Glutamatergic neuron (in vitro differentiated cells): ENCODE data around the gene SH3TC1. TPM values are rescaled to one million over a fixed set of nuclear protein-coding genes. Genes with fewer than 3 reads are reported as not detected.

Experiments
- DNase-seq: peaks from one replicate; pipeline ENCODE4 v3.0.0; 2022
- H3K27ac Mint-ChIP-seq: one replicate; pipeline ENCODE4 v1.8.0; 2020; ENCODE audit warnings: mild to moderate bottlenecking, mixed read lengths, inconsistent platforms; ENCODE audit not compliant: unreplicated experiment
- H3K27me3 Mint-ChIP-seq: one replicate; pipeline ENCODE4 v1.8.0; 2020; ENCODE audit warnings: mild to moderate bottlenecking, moderate library complexity, mixed read lengths, inconsistent platforms; ENCODE audit not compliant: unreplicated experiment
- H3K36me3 Mint-ChIP-seq: one replicate; pipeline ENCODE4 v1.8.0; 2020; ENCODE audit warnings: mild to moderate bottlenecking, mixed read lengths, inconsistent platforms; ENCODE audit not compliant: unreplicated experiment
- H3K4me1 Mint-ChIP-seq: one replicate; pipeline ENCODE4 v1.8.0; 2020; ENCODE audit warnings: mild to moderate bottlenecking, low read depth, mixed read lengths, inconsistent platforms; ENCODE audit not compliant: unreplicated experiment
- H3K4me3 Mint-ChIP-seq: one replicate; pipeline ENCODE4 v1.8.0; 2020; ENCODE audit warnings: mild to moderate bottlenecking, mixed read lengths, inconsistent platforms; ENCODE audit not compliant: unreplicated experiment
- H3K9me3 Mint-ChIP-seq: one replicate; pipeline ENCODE4 v1.8.0; 2020; ENCODE audit warnings: mild to moderate bottlenecking, moderate library complexity, mixed read lengths, inconsistent platforms; ENCODE audit not compliant: unreplicated experiment
- total RNA-seq: library from RNA; stranded (reverse); fragmentation: NEBNext Ultra II Directional; extraction: Animal tissue kit (Norgen Biotek cat#: 25700); gene quantifications from one replicate; pipeline ENCODE4 v1.2.1, GENCODE V29; 2021; ENCODE audit not compliant: unreplicated experiment
- TF ChIP-seq, protein P1 (sequence below): fragments of 200-600 bp; sonication (generic); IDR thresholded peaks from one replicate; pipeline ENCODE4 v1.5.0; 2021; ENCODE audit not compliant: partially characterized antibody, unreplicated experiment

SH3TC1 gene
- total RNA-seq, 1 donor from 2014 or later = not detected

DNA sequence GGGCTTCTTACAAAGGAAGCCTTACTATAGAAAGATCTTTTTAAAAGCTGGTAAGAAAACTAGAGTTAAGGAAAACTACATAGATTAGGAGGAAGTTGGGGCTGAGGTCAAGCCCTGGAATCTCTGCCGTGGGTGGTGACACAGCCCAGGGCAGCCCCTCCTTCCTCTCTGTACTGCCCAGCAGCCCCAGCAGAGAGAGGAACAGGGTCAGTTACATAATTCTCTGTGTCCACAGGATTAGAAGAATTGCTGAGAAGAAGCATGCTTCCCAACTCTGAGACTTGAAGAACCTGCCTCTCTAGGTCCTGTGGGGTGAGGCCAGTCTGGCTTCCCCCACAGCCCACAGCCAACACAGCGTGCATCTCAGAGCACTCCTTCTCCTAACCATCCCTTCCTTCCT is 31.3 kb upstream of the SH3TC1 start:
- Mint-ChIP-seq H3K27me3 (peaks cover 6% of the 10 kb centered on the region), H3K4me1 (peaks cover 20% of the 10 kb centered on the region), H3K27ac (no peak overlapping the region), H3K9me3 (peaks cover 6% of the 10 kb centered on the region), H3K4me3 (no peak overlapping the region), H3K36me3 (no peaks in the 10 kb centered on the region)
- no peak for DNase-seq
- TF ChIP-seq, protein P1, sequence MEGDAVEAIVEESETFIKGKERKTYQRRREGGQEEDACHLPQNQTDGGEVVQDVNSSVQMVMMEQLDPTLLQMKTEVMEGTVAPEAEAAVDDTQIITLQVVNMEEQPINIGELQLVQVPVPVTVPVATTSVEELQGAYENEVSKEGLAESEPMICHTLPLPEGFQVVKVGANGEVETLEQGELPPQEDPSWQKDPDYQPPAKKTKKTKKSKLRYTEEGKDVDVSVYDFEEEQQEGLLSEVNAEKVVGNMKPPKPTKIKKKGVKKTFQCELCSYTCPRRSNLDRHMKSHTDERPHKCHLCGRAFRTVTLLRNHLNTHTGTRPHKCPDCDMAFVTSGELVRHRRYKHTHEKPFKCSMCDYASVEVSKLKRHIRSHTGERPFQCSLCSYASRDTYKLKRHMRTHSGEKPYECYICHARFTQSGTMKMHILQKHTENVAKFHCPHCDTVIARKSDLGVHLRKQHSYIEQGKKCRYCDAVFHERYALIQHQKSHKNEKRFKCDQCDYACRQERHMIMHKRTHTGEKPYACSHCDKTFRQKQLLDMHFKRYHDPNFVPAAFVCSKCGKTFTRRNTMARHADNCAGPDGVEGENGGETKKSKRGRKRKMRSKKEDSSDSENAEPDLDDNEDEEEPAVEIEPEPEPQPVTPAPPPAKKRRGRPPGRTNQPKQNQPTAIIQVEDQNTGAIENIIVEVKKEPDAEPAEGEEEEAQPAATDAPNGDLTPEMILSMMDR = no peak

DNA sequence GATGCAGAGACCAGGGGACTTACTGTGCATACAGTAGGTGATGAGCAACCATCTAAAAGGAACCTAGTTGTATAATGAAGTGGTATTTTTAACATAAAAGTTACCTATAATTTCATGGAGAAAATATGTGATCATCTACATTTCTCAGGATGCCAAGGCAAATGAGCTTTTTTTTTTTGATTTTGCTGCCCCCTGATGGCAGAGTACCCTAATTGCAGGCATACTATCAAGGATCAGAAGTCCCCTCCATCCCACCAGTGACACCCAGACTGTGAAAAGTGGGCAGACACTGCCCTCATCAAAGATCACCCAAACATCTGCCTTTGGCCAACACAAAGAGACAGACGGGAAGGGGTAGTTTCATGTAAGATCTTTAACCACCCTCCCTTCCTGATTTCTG is 30.9 kb upstream of the SH3TC1 start:
- no peak overlapping the region for H3K27ac Mint-ChIP-seq
- no peaks in the 10 kb centered on the region for H3K36me3 Mint-ChIP-seq
- peaks cover 6% of the 10 kb centered on the region for H3K9me3 Mint-ChIP-seq
- no peak for DNase-seq
- peaks cover 6% of the 10 kb centered on the region for H3K27me3 Mint-ChIP-seq
- TF ChIP-seq, protein P1 = peak; percentile 86
- H3K4me3 Mint-ChIP-seq = no peak overlapping the region
- H3K4me1 Mint-ChIP-seq = peaks cover 20% of the 10 kb centered on the region

DNA sequence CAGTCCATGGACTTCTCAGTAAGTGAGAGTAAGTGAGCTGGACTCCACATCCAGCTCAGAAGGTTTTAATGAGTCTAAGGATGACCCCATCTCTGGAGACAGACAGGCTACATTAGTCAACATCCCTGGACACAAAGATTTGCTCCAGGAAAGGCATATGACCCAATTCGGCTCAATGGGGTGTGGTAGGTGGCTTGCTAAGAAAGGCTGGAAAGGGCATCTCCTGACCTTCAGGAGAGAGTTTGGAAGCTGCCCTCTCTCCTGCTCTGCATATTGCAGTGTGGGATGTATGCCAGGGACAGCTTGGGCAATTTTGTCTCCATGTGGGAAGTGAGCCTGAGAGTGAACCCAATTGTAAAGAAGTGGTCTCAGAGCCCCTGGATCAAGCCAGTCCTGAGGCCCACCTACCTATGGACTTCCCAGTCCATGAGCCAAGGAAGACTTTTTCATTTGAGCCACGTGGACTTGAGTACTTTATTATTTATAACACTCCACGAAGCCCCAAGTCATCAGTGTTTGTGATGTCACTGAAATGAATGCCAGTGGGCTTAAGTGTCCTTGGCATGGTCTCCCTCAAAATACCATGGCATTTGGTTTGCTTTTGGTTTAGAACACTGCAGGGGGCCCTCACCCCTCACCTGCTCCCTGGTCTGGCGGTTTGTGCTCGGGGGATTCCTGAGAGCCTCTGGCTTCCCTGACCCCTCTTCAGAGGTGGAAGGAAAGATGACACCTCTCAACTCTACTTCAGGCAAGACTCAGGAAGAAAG is 30.1 kb upstream of the SH3TC1 start:
- Mint-ChIP-seq H3K9me3 (peaks cover 6% of the 10 kb centered on the region), H3K27ac (no peak overlapping the region), H3K4me3 (no peak overlapping the region), H3K27me3 (peaks cover 6% of the 10 kb centered on the region), H3K36me3 (no peaks in the 10 kb centered on the region), H3K4me1 (peaks cover 20% of the 10 kb centered on the region)
- TF ChIP-seq, protein P1 = no peak
- DNase-seq = no peak

DNA sequence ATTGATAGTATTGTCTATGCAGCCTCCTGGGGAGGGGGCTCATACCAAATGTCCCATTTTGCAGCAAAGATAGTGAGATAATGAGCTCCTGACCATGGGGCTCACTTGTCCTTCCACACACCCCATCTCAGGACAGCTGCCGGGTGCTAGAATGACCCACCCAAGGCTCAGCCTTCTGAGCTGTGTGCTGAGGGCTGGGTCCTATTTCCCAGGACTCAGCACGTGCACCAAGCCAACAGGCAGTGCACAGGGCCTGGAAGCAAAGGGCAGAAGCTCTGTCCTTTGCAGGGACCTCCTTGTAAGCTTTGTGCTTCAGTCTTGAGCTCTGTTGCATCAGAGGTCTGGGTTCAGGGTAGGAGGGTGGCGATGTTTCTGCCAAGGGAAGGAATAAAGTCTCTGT is 29.3 kb upstream of the SH3TC1 start:
- Mint-ChIP-seq H3K27me3 (peaks cover 6% of the 10 kb centered on the region), H3K36me3 (no peaks in the 10 kb centered on the region), H3K4me1 (peaks cover 18% of the 10 kb centered on the region), H3K4me3 (no peak overlapping the region), H3K27ac (no peak overlapping the region), H3K9me3 (peaks cover 5% of the 10 kb centered on the region)
- no peak for DNase-seq
- TF ChIP-seq, protein P1 = no peak

DNA sequence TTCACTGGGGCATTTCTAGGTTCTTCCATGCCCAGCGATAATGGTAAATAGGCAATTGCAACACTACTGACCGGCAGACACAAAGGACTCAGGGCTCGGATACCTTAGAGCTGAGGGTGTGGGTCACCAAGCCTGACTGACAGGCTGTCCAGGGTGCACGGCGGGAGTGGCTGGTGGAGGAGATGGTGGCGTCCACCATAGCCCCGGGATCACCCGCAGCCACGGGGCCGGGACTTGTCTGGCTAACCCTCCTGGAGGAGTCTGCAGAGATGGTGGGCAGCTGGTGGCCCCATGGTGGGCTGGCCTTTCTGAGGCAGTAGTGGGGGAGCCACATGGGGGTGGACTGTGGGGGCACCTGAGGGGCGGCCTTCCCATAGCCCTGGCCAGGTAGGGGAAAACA is 28.7 kb upstream of the SH3TC1 start:
- H3K36me3 Mint-ChIP-seq = no peaks in the 10 kb centered on the region
- peaks cover 5% of the 10 kb centered on the region for H3K9me3 Mint-ChIP-seq
- no peak for DNase-seq
- H3K4me3 Mint-ChIP-seq = no peak overlapping the region
- peaks cover 13% of the 10 kb centered on the region for H3K4me1 Mint-ChIP-seq
- TF ChIP-seq, protein P1 = no peak
- no peak overlapping the region for H3K27ac Mint-ChIP-seq
- peaks cover 6% of the 10 kb centered on the region for H3K27me3 Mint-ChIP-seq
